HepG2 (cell line): Measurements from ENCODE around the gene CCER1. TPM values are rescaled to one million over a fixed set of nuclear protein-coding genes. Genes with fewer than 3 reads are reported as not detected.

ENCODE experiments used
- ATAC-seq: fragments of 200-7000 bp; cut with Tn5 transposase; 3 replicates; pipeline ENCODE4 v1.9.1; 2020; ENCODE audit warnings: mild to moderate bottlenecking, moderate library complexity
- BruUV-seq: library from RNA; stranded (reverse); fragments of 400-500 nt; replicated peaks from 2 replicates; lab custom pipeline; 2021; lab: Mats Ljungman, UMichigan
- CTCF ChIA-PET: fragments of 300-600 bp; formaldehyde crosslinking; extraction: SDS; loops from one replicate; lab custom pipeline; 2021; ENCODE audit warnings: low total read pairs, inconsistent platforms, low intra/inter-chr PET ratio; lab: Yijun Ruan, JAX
- POLR2A ChIA-PET: fragments of 350-600 bp; sonication (Branson Sonifier 250); formaldehyde crosslinking; loops from one replicate; lab custom pipeline; 2020; ENCODE audit warnings: antibody characterized with exemption, inconsistent platforms; lab: Yijun Ruan, JAX
- DNase-seq: peaks from one replicate; pipeline ENCODE4 v3.0.0-alpha.2; 2015; ENCODE audit warnings: low spot score
- FAIRE-seq: peaks from 3 replicates; lab custom pipeline; 2011; peaks lifted over from hg19 to GRCh38; lab: Jason Lieb, UNC
- H2AFZ ChIP-seq: one replicate; pipeline ENCODE4 v1.6.1; 2011; ENCODE audit warnings: low read length, inconsistent platforms
- H3K27ac ChIP-seq: fragments of 300-600 bp; 3 replicates; pipeline ENCODE4 v1.8.0; 2011; ENCODE audit warnings: mixed run types, mild to moderate bottlenecking, mixed read lengths, low read length, inconsistent platforms; ENCODE audit not compliant: insufficient read depth; ENCODE audit errors: extremely low read length
- H3K27me3 ChIP-seq, 2 experiments: fragments of 200-600 bp in 1 of 2; 2 replicates in 1 of 2; 3 replicates in 1 of 2; pipeline versions ENCODE4 v1.6.0 to v1.8.0; 2011; ENCODE audit warnings: low read length in 2 of 2, mild to moderate bottlenecking in 2 of 2, moderate library complexity in 2 of 2, inconsistent platforms in 1 of 2; ENCODE audit not compliant: insufficient read depth in 2 of 2, control insufficient read depth in 1 of 2
- H3K36me3 ChIP-seq, 2 experiments: fragments of 200-600 bp in 1 of 2; replicated peaks in 1 of 2; 2 replicates in 1 of 2; 3 replicates in 1 of 2; pipeline versions ENCODE4 v1.5.1 to v1.8.0; 2011; ENCODE audit warnings: low read length in 2 of 2, inconsistent platforms in 1 of 2; ENCODE audit not compliant: insufficient read depth in 2 of 2, control insufficient read depth in 1 of 2
- H3K4me1 ChIP-seq: 2 replicates; pipeline ENCODE4 v1.5.1; 2012; ENCODE audit warnings: low read length, inconsistent platforms; ENCODE audit not compliant: insufficient read depth
- H3K4me2 ChIP-seq: 2 replicates; pipeline ENCODE4 v1.6.0; 2011; ENCODE audit warnings: low read depth, low read length, inconsistent platforms
- H3K4me3 ChIP-seq, 3 experiments: fragments of 200-600 bp in 1 of 3; sonication (generic), shearing (Covaris generic) in 1 of 3; replicated peaks in 1 of 3; 2 replicates each; pipeline ENCODE4 v1.5.1; 2011 to 2016; ENCODE audit warnings: low read length in 3 of 3, inconsistent platforms in 2 of 3, low read depth in 2 of 3, mild to moderate bottlenecking in 2 of 3, control low read depth in 1 of 3, mixed read lengths in 1 of 3; ENCODE audit not compliant: insufficient read depth in 1 of 3
- H3K79me2 ChIP-seq: one replicate; pipeline ENCODE4 v1.6.1; 2011; ENCODE audit warnings: low read length, inconsistent platforms; ENCODE audit not compliant: insufficient read depth
- H3K9ac ChIP-seq: 2 replicates; pipeline ENCODE4 v1.6.0; 2011; ENCODE audit warnings: mild to moderate bottlenecking, low read depth, low read length, inconsistent platforms; ENCODE audit not compliant: insufficient read depth
- H3K9me3 ChIP-seq: 2 replicates; pipeline ENCODE4 v1.5.1; 2012; ENCODE audit warnings: mild to moderate bottlenecking, low read length
- H4K20me1 ChIP-seq: 2 replicates; pipeline ENCODE4 v1.6.0; 2011; ENCODE audit warnings: inconsistent platforms, mild to moderate bottlenecking, low read length, moderate library complexity; ENCODE audit not compliant: insufficient read depth
- FOXO1 ChIP-seq: sonication (generic); formaldehyde crosslinking; IDR thresholded peaks from 2 replicates; pipeline ENCODE4 v1.4.0; 2020; ENCODE audit warnings: missing genetic modification reagents
- MNT ChIP-seq: fragments of 450-650 bp; IDR thresholded peaks from 2 replicates; pipeline ENCODE4 v1.6.1; 2016
- NFIC ChIP-seq: IDR thresholded peaks from 2 replicates; pipeline ENCODE4 v1.6.1; 2012; ENCODE audit warnings: mild to moderate bottlenecking, low read length, inconsistent platforms
- PCBP1 ChIP-seq: fragments of 200-400 bp; formaldehyde crosslinking; IDR thresholded peaks from 2 replicates; pipeline ENCODE4 v1.6.1; 2017; ENCODE audit warnings: mild to moderate bottlenecking, low read depth, low read length, borderline replicate concordance
- POLR2AphosphoS5 ChIP-seq: IDR thresholded peaks from 2 replicates; pipeline ENCODE4 v1.6.1; 2012; ENCODE audit warnings: low read depth, low read length
- PTBP1 ChIP-seq: fragments of 200-400 bp; formaldehyde crosslinking; IDR thresholded peaks from 2 replicates; pipeline ENCODE4 v1.6.1; 2018; ENCODE audit warnings: low read length, low read depth; ENCODE audit not compliant: poor library complexity, severe bottlenecking
- SP140L ChIP-seq: sonication (generic); formaldehyde crosslinking; IDR thresholded peaks from 2 replicates; pipeline ENCODE4 v1.4.0; 2020; ENCODE audit warnings: missing genetic modification reagents, borderline replicate concordance
- ZNF264 ChIP-seq: sonication (generic); formaldehyde crosslinking; IDR thresholded peaks from 2 replicates; pipeline ENCODE4 v1.4.0; 2020; ENCODE audit warnings: missing genetic modification reagents
- ZNF329 ChIP-seq: sonication (generic); formaldehyde crosslinking; IDR thresholded peaks from 2 replicates; pipeline ENCODE4 v1.9.0; 2021; ENCODE audit warnings: low read depth, mild to moderate bottlenecking, missing genetic modification reagents
- ZNF576 ChIP-seq: sonication (generic); formaldehyde crosslinking; IDR thresholded peaks from 2 replicates; pipeline ENCODE4 v1.4.0; 2020; ENCODE audit warnings: mild to moderate bottlenecking, missing genetic modification reagents
- ZNF598 ChIP-seq: sonication (generic); formaldehyde crosslinking; IDR thresholded peaks from 2 replicates; pipeline ENCODE4 v1.5.1; 2020; ENCODE audit warnings: mild to moderate bottlenecking, missing genetic modification reagents, borderline replicate concordance
- ZNF607 ChIP-seq: sonication (generic); formaldehyde crosslinking; IDR thresholded peaks from 2 replicates; pipeline ENCODE4 v1.5.1; 2020; ENCODE audit warnings: missing genetic modification reagents, mild to moderate bottlenecking, borderline replicate concordance
- ZNF687 ChIP-seq: sonication (generic); formaldehyde crosslinking; IDR thresholded peaks from 2 replicates; pipeline ENCODE4 v1.5.1; 2020; ENCODE audit warnings: mild to moderate bottlenecking, missing genetic modification reagents, moderate library complexity
- ZNF710 ChIP-seq: sonication (generic); formaldehyde crosslinking; IDR thresholded peaks from 2 replicates; pipeline ENCODE4 v1.5.0; 2020; ENCODE audit warnings: mild to moderate bottlenecking, missing genetic modification reagents, borderline replicate concordance
- WGBS: methylation state at CpG from one replicate; pipeline ENCODE4 v1.1.6; 2017; ENCODE audit warnings: low lambda C conversion rate; 5-methylcytosine and 5-hydroxymethylcytosine counted together
- in situ Hi-C: cut with HindIII; loops from 2 replicates; pipeline ENCODE4 v1.10.0; 2017; ENCODE audit warnings: low pct_unique_long_range_greater_than_20kb; ENCODE audit not compliant: extremely low pct_ligation_motif_present
- intact Hi-C: fragments of 100-400 bp; cut with micrococcal nuclease; formaldehyde crosslinking; loops from one replicate; pipeline ENCODE4 v1.10.0; 2022; ENCODE audit not compliant: unreplicated experiment
- polyA plus RNA-seq, 8 experiments: library from polyadenylated mRNA; depleted of rRNA in 3 of 8; stranded (reverse) in 7 of 8; unstranded in 1 of 8; fragments of >200 nt; fragmentation: Illumina TruSeq in 4 of 8; extraction: Trizol in 4 of 8; gene quantifications; 2 replicates each; pipeline versions ENCODE4 v1.2.1 to v1.2.3, GENCODE V29; 2011 to 2016; ENCODE audit warnings: low read depth in 4 of 8, missing spikeins in 1 of 8, mixed read lengths in 1 of 8; ENCODE audit not compliant: insufficient read depth in 1 of 8
- total RNA-seq, 5 experiments: library from RNA; depleted of rRNA; stranded (reverse); fragments of >200 nt; fragmentation: Illumina TruSeq; extraction: Trizol; gene quantifications; 2 replicates each; pipeline ENCODE4 v1.2.3, GENCODE V29; 2016; ENCODE audit warnings: low read depth in 1 of 5

Gene CCER1
- total and polyA plus RNA-seq, 2 of the 13 experiments (the other 11 are each of a cell fraction or from before 2014, with no cell fraction given), result not detected

- Histone ChIP-seq H3K9me3 (no peaks in the 10 kb centered on the region), H3K27me3 (no peaks in the 10 kb centered on the region), H3K79me2 (no peaks in the 10 kb centered on the region), H3K27ac (no peak overlapping the region), H2AFZ (no peak overlapping the region), H3K36me3 (no peaks in the 10 kb centered on the region), H3K4me2 (no peak overlapping the region), H4K20me1 (no peaks in the 10 kb centered on the region), H3K4me1 (no peaks in the 10 kb centered on the region), H3K4me3 (no peak overlapping the region), H3K9ac (no peak overlapping the region)
- TF ChIP-seq FOXO1 (CRISPR knock-in tag), result no peak
- TF ChIP-seq PCBP1, result no peak
- TF ChIP-seq POLR2AphosphoS5, result no peak
- no peak for TF ChIP-seq SP140L (CRISPR knock-in tag)
- TF ChIP-seq MNT, result no peak
- TF ChIP-seq ZNF598 (CRISPR knock-in tag), result no peak
- no peak for TF ChIP-seq ZNF329 (CRISPR knock-in tag)
- TF ChIP-seq ZNF687, result no peak
- TF ChIP-seq ZNF607, result no peak
- TF ChIP-seq ZNF576 (CRISPR knock-in tag), result no peak
- no peak for TF ChIP-seq ZNF710 (CRISPR knock-in tag)
- no peak for TF ChIP-seq PTBP1
- no peak for TF ChIP-seq ZNF264 (CRISPR knock-in tag)
- no peak for TF ChIP-seq NFIC
- 0% methylated on average over 3 of the region's 3 CpGs for WGBS
- ChIA-PET CTCF (no interaction called here), POLR2A (no interaction called here)
- no peak for ATAC-seq
- FAIRE-seq, result no peak
- BruUV-seq, result no TSS peak
- in situ Hi-C loops, result no loop called here
- DNase-seq, result no peak
- intact Hi-C loops, result no loop called here
Measured at GRCh38 chr12:90990611-90991010, 35.6 kb upstream of the CCER1 start.
